MM.1S (cell line): ENCODE measurements around the gene LSM14B.

Source experiments
- CTCF ChIP-seq: fragments of 300-600 bp; sonication (generic); IDR thresholded peaks from 2 replicates; pipeline ENCODE4 v1.5.1; 2016; ENCODE audit warnings: antibody characterized with exemption, low read length, mixed read lengths
- EZH2 ChIP-seq: fragments of 300-600 bp; sonication (generic); optimal IDR thresholded peaks from 2 replicates; pipeline ENCODE3; 2017; ENCODE audit warnings: low read depth, mild to moderate bottlenecking, antibody characterized with exemption, low read length, mixed read lengths
- EZH2phosphoT487 ChIP-seq: fragments of 300-600 bp; sonication (generic); IDR thresholded peaks from 2 replicates; pipeline ENCODE4 v1.6.1; 2018; ENCODE audit warnings: antibody characterized with exemption, low read length

DNA sequence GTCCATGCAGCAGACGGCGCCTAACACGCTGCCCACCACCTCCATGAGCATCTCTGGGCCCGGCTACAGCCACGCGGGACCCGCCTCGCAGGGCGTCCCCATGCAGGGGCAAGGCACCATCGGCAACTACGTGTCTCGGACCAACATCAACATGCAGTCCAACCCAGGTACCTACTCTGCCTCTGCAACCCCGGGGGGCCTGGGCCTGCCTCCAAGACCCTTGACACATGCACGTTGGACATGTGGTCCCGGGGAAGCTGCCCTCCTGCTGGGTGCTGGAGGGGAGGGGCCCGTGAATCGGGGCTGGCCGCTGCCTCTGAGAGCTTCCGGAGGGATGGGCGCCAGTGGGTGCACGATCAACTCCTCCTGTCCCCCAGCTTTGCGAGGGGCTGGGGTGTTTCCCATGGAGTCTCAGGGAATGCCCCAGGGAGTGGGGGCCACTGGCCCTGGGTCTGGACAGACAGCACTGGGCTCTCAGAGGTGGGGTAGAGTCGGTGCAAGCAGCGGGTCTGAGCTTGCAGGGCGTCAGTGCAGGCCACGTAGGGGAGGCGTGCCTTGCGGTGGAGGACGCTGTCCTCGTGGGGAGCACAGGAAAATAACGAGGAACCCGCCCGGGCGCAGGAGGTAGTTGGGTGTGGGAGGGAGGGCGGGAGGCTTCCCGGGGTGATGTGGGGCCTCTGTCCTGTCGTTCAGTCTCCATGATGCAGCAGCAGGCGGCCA lies 40.6 kb downstream of the LSM14B start:
- TF ChIP-seq CTCF (no peak), EZH2 (no peak), EZH2phosphoT487 (no peak)
